Stimulated activated CD4-positive, alpha-beta T cell treated with anti-CD3 and anti-CD28 coated beads, Interleukin-1b, Interleukin-23, amount 100 ng/mL, for 24 hours (primary cell): Measurements from ENCODE around the gene ADAMTSL1.

Experiments
- DNase-seq, 4 experiments: peaks; one replicate each; pipeline ENCODE4 v3.0.0-alpha.2; 2020; ENCODE audit warnings: low read depth in 4 of 4, low spot score in 1 of 4

ADAMTSL1 gene

DNA sequence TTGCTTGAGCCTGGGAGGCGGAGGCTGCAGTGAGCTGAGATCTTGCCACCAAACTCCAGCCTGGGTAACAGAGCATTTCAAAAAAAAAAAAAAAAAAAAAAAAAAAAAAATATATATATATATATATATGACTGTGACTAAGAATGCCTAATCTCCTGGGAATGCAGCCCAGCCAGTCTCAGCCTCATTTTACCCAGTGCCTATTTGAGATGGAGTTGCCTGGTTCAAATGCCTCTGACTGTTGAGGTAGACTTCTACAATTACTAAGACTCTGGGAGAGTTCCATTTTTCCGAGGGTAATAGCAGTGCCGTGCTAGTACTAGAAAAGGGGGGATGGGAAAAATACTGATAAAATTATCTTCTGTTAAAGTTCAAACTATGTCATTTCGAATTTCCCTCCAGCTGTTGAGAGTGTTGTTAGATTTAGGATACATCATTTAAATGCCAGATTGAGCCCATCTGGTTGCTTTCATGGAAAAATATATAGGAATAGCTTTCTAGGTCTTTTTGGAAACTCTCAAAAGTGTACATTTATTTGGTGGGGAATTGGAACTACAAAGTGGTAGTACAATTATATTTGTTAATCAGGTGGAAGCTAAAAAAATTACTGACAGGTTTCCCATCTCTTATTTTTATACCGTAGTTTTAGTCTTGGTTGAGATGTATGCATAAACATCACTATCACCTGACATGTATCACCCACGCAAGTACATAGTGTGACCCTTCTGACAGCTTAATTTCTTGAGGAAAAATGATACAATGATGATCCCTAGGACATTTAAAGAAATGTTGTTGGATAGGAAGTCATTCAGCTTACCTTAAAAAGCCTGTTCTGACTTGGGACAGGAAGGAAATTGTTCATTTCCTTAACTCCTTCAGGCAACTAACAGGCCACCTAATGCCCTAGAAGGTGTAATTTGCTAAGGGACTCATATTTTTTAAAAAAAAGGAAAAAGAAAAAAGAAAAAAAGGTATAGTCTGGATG lies 214.9 kb downstream of the ADAMTSL1 start:
- DNase-seq = no peak

DNA sequence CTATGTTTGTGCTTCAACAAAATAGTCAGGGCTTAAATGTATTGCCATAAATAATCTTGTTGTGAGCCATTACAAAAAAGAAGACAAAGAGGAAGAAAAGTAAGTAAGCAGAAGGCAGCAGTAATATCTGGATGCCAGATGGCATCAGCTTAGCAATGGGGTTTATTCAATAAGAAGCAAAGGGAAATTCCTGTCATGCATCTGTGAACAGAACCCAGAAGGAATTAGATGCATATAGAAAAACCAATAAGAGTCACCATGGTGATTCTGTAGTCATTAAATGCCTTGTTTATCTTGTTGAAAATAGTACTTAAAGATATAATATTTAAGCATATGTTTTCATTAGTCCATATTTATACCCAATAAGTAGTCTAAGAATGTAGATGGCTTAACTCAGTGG lies 216.0 kb downstream of the ADAMTSL1 start:
- no peak for DNase-seq

DNA sequence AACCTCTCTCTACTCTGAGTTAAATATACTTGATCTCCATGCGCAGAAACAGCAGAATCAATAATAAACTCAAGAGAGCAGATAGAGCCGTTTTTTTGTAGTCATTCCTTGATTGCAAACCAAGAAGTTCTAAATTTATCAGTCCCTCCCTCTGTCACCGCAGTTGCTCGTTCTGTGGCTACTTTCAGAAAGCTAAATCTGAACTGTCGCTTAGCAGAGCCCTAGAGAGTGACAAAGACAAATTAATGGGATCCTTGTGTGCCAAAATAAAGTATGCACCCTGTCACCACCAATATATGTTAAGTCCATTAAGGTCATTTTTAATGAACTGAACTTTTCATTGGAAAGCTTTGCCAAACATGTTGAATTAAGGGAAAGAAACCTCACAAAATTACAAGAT lies 218.3 kb downstream of the ADAMTSL1 start:
- DNase-seq = no peak

DNA sequence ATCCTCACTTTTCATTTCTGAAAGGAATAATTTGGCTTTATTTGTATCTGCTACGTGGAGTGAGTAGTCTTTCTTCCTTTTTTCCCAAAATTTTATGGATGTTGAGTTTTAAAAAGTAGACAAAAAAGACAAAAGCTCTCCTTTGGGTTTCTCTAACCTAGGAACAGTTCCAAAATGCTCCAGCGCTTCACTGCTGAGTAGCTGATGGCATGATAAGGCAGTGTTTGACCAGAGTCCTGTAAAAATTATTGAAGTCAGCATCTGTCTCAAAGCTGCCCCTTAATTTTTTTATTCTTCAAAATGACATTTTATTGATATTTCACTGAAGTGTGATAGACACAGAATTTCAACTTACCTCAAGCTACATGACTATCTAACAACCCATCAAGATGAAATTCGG lies 219.0 kb downstream of the ADAMTSL1 start:
- DNase-seq = no peak

DNA sequence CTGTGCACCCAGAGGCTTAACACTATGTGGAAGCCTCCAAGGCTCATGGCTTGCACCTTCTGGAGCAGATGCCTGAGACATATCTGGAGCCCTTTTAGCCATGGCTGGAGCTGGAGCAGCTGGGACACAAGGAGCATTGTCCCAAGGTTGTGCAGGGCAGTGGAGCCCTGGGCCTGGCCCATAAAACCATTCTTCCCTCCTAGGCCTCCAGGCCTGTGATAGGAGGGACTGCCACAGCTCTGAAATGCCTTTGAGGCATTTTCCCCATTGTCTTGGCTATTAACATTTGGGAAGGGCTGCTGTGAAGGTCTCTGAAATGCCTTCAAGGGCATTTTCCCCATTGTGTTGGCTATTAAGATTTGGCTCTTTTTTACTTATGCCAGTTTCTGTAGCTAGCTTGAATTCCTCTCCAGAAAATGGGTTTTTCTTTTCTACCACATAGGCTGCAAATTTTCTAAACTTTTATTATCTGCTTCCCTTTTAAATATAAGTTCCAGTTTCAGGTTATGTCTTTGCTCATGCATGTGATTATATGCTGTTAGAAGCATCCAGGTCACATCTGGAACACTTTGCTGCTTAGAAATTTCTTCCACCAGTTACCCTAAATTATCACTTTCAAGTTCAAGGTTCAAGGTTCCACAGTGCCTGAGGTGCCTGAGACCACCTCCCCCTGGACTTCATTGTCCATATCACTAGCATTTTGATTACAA lies 221.2 kb downstream of the ADAMTSL1 start:
- no peak for DNase-seq

DNA sequence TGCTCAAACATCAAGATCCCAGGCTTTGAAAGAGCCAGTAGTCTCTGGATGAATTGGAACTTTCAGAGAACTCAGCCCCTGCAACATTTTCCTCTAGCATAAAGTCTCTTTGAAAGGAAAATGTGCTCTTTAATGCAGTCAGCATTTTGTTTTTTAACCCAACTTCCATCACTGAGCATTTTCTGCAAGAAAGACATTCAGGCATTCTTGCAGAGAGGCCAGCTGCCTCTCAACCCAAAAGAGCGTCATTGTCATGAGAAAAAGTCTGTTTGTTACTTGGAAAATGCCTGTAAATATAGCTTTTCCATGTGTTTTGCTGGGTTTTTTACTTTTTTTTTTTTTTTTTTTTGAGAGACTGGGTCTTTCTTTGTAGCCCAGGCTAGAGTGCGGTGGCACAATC lies 225.0 kb downstream of the ADAMTSL1 start:
- DNase-seq = no peak

DNA sequence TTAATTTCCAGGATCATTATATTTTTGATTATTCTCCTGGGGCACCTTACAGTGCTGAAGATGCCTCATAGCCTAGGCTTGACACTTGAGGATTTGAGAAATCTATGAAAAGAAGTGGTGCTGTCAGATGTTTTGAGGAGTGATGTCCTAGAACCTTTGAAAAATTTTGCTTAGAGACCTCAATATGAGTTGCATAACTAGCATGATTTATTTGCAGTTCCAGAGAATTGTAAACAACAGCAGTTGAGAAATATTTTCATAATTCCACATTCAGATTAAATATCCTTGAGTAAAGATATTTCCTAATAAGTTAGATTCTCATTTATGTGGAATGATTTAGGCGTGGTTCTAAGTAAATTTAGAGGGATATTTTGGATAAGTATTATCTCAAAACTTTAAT lies 225.8 kb downstream of the ADAMTSL1 start:
- no peak for DNase-seq

DNA sequence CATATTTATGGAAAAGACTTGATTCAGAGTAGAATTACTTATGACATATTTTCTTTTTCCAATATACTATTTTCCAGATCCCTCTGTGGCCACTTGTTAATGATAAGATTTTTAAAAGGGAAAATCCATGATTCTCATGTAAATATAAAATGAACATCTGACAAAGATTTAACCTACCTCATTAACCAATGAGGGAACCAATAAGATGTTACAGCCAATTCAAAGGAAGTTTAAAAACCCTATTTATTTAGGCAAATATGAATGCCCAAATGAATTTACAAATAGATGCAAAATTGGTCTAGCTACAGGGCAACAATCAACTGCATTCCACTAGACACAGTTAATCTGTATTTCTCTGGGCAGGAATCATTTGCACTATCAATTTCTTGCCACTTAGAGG lies 226.8 kb downstream of the ADAMTSL1 start:
- no peak for DNase-seq

DNA sequence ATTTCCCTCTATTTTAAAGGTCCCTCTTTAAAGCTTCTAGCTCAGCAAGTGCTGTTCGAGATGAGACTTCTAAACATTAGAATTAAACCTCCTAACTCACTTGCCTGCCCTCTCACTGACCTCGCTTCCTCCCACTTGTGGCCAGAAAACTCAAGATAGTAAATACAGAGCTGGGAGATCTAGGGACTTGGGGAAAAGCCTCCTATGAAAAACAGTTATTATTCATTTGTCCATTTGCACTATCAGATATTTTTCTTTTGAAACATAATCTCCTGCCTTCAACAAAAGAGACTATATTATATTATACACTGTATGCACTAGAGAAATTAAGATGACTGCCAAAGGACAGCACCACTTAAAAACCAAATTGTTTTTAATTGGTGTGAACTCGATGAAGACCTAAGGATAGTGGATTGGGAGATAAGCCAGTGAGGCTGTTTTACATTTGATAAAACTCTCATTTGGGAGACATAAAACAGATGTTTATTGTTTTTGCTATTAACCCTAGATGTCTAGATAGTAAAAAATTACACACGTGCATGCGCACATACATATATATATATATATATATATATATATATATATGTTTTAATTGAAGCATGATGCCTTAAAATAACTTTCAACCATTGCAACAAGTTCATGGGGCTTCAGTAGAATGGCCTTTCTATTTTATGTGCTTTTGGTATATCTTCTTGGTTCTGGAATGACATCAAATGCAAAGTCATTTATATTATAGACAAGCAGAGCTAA lies 229.4 kb downstream of the ADAMTSL1 start:
- DNase-seq = no peak

DNA sequence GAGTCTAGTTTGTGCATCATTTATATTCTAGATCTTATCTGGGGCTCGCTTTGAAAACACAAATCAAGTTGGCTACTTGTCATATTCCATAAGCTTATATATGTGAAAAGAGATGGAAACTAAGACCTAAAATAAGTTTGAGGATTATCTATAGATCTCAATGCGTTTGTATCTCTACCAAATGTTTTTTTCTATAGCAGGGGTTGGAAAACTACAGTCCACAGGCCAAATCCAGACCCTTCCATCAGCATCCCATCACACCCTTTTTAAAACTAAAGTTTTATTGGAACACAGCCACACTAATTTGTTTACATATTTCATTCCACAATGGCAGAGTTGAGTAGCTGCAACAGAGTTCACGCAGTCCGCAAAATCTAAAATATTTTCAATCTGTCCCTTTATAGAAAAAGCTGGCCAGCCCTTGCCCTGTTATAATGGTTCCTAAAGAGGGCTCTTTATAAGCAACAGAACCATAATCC lies 230.0 kb downstream of the ADAMTSL1 start:
- DNase-seq = no peak

DNA sequence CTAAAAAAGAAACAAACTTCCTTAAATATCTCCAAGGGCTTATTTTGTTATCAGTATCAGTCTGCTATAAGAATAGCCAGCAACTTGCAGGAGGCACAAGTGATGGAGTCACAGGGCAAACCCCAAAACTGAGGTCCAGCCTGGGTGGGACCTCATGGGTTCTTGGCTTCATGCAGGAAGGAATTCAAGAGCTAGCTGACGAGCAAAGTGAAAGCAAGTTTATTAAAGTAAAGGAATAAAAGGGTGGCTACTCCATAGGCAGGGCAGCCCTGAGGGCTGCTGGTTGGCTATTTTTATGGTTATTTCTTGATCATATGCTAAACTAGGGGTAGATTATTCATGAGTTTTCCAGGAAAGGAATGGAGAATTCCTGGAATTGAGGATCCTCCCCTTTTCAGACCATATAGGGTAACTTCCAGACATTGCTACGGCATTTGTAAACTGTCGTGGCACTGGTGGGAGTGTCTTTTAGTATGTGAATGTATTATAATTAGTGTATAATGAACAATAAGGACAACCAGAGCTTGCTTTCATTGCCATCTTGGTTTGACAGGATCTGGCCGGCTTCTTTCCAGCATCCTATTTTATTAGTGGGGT lies 231.9 kb downstream of the ADAMTSL1 start:
- DNase-seq = no peak

DNA sequence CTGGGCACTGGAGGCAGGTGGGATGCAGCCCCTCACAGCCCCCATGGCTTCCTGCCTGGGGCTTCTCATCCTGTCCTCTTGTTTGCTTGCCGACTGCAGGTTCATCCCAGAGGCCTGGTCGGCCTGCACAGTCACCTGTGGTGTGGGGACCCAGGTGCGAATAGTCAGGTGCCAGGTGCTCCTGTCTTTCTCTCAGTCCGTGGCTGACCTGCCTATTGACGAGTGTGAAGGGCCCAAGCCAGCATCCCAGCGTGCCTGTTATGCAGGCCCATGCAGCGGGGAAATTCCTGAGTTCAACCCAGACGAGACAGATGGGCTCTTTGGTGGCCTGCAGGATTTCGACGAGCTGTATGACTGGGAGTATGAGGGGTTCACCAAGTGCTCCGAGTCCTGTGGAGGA lies 232.7 kb downstream of the ADAMTSL1 start:
- DNase-seq = no peak

DNA sequence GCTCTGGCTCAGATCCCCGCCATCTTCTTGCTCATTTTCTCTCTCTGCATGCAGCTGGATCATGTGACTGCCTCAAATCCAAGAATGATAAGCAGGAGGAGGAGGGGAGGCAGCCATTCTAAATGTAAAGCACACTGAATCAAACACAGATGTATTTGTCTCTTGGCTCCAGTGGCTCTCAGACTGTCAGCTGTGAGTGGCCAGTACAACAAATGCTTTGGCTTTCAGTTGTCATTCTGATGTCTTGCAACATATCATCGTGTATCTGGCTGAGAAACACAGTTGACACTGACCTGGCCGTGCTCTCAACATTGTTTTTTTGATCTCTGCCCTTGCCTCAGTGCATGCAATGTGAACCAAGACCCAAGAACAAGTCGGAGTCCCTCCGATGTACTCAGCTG lies 233.1 kb downstream of the ADAMTSL1 start:
- no peak for DNase-seq

DNA sequence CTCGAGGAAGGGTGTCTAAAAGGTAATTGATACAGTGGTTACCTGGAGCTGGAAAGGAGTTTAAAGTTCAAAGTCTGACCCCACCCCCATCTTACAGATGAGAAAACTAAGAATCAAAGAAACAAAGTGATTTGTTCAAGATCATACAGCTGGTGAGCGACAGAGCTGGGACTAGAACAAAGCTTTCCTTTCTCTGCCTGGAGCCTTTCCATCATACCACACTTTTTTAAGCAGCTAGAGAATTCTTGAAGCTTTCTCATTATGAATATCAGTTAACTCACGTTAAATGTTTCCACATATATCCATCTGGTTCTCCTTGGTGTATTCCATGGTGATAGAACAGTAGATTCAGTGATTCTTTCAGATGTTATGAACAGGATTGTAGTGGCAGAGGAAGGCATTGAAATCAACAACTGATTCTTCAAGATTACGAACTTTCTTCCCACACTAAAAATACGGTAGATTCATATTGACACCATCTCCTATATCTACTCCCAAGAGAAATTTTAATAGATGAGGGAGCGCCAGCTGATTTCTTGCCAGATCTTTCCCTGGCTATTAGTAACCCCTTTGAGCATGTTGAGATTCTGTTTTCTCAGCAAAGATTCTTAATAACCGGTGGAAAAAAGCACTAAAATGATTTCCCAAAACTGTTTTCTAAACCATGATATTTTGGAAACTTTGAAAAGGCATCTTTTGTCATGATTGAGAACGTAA lies 233.7 kb downstream of the ADAMTSL1 start:
- DNase-seq = no peak

DNA sequence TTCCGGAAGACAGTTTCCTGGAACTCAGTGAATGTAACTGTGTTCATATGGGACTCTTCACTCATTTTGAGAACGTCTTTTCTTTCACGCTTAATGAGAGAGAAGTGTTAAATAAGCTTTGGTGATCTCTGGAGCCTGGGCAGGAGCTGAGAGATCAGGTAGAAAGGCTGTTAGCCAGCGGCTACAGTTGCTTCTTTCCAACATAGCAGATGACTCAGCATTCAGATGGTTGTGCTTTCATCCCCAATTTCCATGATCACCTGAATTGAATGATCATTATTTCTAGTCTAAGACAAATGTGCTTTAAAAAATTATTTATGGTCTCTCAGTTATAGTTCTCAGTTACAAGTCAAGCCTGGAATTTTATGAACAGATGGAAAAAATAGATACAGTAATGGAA lies 234.5 kb downstream of the ADAMTSL1 start:
- DNase-seq = no peak

DNA sequence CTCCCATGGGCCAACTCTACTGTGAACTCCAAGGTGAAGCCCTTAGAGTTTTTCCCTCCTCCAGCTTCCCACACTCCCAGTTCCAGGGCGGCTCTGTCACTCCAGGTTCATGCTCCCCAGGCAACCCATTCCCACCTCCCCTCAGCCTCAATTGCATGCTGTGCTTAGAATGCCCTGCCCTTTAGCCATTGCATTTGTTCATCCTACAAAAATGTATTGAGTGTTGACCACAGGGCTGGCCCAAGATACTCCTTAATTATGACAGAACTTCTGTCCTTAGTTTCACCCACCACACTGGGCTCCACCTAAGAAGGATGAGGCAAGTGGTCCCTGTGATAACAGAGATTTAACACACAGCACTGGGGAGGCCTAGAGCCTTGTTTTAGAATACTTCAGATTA lies 236.1 kb downstream of the ADAMTSL1 start:
- no peak for DNase-seq

DNA sequence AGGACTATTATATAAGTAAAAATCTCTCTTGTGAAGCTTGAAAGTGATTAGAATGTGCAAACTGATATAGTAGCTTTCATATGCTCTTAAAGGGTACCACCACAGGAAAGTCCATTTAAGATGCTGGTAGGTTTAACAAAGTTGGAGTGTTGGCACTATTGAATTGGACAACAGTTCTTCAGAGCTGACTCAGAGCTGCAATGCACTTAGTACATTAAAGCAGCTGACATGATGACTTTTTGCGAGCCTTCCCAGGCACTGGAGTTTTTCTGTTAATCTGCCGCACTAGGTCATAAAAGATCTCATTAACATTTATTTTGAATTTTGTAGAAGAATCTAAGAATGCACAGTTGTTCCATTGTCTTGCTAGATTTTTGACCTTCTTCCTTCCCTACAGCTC lies 243.8 kb downstream of the ADAMTSL1 start:
- DNase-seq = no peak

DNA sequence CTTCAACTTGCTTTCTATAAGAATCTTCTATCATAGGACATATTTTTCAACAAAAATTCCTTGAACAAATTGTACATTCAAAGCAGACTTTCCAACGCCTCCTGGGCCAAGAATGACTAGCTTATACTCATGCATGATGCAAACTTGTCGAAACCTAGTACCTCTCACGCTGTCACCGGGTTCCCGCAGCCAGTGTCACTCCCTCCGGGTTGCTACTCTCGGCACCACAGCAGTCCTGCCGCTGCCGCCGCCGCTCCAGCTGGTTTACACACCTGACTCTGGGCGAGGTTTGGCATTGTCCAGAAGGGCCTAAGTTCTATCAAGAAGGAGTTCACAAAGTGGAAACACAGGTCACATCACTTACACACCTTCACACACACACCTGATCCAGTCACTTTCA lies 244.4 kb downstream of the ADAMTSL1 start:
- no peak for DNase-seq

DNA sequence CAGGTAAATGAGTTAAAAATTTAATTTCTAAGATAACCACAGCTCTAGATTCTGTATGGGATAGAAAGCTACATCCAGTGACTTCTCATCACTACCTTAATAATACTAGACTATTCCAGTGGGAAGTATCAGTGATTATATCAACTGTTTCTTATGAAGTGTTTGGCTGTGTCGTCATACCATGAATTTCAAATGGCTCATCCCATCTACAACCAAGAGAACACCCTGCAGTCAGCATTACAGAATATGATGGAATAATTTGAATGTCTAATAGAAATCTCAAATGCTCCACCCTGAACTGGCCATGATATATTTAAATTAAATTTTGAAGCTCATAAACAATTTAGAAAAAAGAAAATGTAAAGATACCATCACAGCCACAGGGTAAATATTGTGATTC lies 245.0 kb downstream of the ADAMTSL1 start:
- no peak for DNase-seq

DNA sequence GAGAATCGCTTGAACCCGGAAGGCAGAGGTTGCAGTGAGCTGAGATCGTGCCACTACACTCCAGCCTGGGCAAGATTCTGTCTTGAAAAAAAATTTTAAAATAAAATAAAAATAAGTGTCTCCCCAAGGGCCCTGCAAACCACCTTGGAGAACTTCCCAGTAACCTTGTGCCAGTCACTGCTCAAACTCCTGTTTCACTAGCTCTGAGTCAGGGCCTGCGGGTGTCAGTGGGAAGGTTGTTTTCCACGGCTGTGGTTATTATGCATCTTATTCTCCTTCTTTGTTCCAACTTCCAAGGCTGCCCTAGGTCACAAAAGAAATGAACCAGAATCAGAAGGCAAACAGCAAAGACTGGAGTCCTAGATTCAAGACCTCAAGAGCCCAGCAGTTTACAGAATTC lies 246.7 kb downstream of the ADAMTSL1 start:
- DNase-seq = no peak
